ENCODE data around the gene SLC25A34.

SLC25A34 gene

DNA sequence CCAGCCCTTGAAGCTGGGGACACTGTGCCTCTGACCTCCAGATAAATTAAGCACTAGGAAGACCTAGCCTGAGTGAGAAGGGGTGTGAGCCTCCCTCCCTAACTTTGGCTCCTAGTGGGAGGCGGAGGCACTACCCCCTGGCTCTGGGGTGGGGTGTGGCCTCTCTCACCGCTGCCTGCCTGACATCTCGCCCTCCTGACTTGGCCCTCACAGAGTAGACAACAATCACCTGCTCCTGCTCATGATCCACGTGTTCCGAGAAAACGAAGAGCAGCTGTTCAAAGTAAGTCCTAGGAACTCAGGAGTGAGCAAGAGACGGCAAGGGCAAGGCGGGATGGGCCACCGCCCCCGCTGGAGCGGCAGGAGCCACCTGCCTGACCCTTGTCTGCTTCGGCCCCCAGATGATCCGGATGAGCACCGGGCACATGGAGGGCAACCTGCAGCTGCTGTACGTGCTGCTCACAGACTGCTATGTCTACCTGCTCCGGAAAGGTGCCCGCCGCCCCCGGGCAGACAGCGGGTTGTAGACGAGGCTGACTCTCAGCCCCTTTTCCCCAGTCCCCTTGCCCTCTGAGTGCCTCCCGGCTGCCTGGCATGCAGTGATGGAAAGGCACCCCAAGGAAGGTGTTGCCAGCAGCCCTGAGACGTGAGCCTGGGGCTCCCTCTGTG is 8.1 kb upstream of the SLC25A34 start:
- Histone ChIP-seq H3K9me3 (ENCODE audit: low read depth, low read length) (no peaks in the 10 kb centered on the region), H3K27ac (no peak overlapping the region), H3K9ac (ENCODE audit: insufficient read length) (no peak overlapping the region), H3K36me3 (ENCODE audit: insufficient read depth, low read length) (peaks cover 11% of the 10 kb centered on the region; the same call in 1 of the 2 replicates), H3K4me3 (no peak overlapping the region)
- TF ChIP-seq POLR2AphosphoS5 (IDR thresholded peaks at IDR 0.05; ENCODE audit: borderline replicate concordance, low read depth, low read length) (no peak), FOXP2 (optimal IDR thresholded peaks at IDR 0.05; ENCODE audit: control extremely low read depth, extremely low read length, insufficient read depth) (no peak), EZH2 (IDR thresholded peaks at IDR 0.05) (no peak)
- DNase-seq (ENCODE audit: low read depth, low spot score), result no peak

DNA sequence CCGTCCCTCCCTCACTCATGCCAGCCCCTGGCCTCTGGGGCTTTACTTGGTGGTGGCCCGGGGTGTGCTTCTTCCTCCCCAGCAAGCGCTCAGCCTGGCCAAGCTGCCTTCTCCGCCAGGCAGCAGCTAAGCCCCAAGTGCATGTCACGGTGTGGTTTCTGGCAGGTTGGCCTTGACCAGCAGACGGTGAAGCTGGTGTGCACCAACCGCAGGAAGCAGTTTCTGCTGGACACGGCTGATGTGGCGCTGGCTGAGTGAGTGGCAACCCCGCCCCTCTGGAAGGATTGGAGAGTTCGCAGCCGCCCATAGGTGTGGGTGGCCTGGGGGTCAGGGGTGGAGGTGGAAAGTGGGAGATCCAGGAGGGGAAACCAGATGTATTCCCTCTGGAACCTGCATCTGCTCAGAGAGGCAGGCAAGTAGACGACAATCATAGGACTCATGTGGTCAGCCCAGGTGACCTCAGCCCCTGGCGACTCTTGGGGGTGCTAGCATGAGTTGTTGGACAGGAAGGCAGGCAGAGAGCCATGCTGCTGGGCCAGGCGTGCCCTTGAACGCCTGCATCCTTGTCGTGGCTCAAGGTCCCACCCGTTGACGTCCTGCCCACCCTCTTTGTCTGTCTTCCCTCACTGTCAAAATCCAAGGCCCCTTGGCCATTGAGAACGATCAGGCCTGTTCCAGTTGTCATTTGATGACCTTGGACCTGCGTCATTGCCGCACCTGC is 7.0 kb upstream of the SLC25A34 start:
- no peak for DNase-seq (ENCODE audit: low read depth, low spot score)
- TF ChIP-seq EZH2 (IDR thresholded peaks at IDR 0.05) (no peak), POLR2AphosphoS5 (IDR thresholded peaks at IDR 0.05; ENCODE audit: borderline replicate concordance, low read depth, low read length) (no peak), FOXP2 (optimal IDR thresholded peaks at IDR 0.05; ENCODE audit: control extremely low read depth, extremely low read length, insufficient read depth) (no peak)
- H3K36me3 ChIP-seq (ENCODE audit: insufficient read depth, low read length), result peaks cover 11% of the 10 kb centered on the region; the same call in 1 of the 2 replicates
- no peak overlapping the region for H3K4me3 ChIP-seq
- no peaks in the 10 kb centered on the region for H3K9me3 ChIP-seq (ENCODE audit: low read depth, low read length)
- no peak overlapping the region for H3K9ac ChIP-seq (ENCODE audit: insufficient read length)
- no peak overlapping the region for H3K27ac ChIP-seq

DNA sequence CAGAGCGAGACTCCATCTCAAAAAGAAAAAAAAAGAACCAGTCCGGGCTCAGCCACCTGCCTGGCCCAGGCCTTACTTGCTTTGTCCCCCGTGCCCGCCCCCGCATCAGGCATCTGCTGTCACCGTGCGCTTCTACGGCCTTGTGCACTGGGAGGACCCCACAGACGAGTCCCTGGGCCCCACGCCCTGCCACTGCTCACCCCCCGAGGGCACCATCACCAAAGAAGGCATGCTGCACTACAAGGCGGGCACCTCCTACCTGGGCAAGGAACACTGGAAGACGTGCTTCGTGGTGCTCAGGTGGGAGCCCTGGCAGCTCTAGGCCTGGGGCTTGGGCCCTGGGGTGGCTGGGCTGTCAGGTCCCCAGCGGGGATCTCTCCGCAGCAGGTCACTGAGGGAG is 5.6 kb upstream of the SLC25A34 start:
- no peak overlapping the region for H3K27ac ChIP-seq
- DNase-seq (ENCODE audit: low read depth, low spot score), result no peak
- H3K9ac ChIP-seq (ENCODE audit: insufficient read length), result no peak overlapping the region
- no peak overlapping the region for H3K4me3 ChIP-seq
- TF ChIP-seq FOXP2 (optimal IDR thresholded peaks at IDR 0.05; ENCODE audit: control extremely low read depth, extremely low read length, insufficient read depth) (no peak), EZH2 (IDR thresholded peaks at IDR 0.05) (no peak), POLR2AphosphoS5 (IDR thresholded peaks at IDR 0.05; ENCODE audit: borderline replicate concordance, low read depth, low read length) (no peak)
- peaks cover 11% of the 10 kb centered on the region; the same call in 1 of the 2 replicates for H3K36me3 ChIP-seq (ENCODE audit: insufficient read depth, low read length)
- no peaks in the 10 kb centered on the region for H3K9me3 ChIP-seq (ENCODE audit: low read depth, low read length)

DNA sequence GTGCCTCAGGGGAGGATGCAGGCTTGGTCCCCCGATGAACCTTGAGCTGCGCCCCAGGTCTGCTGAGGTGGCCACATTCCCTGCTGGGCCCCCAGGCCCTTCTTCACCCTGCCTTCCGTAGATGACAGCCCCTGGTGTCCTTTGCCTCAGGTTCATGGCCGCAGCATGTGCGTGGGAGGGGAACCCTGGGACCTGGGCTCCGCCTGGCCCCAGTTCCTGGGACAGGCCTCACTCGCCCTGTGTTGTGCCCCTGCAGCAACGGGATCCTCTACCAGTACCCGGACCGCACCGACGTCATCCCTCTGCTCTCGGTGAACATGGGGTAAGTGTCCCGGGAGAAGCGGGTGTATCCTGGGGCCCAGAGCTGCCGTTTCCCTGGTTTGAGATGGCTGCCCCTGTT is 5.1 kb upstream of the SLC25A34 start:
- Histone ChIP-seq H3K27ac (no peak overlapping the region), H3K4me3 (no peak overlapping the region), H3K9me3 (ENCODE audit: low read depth, low read length) (no peaks in the 10 kb centered on the region), H3K9ac (ENCODE audit: insufficient read length) (no peak overlapping the region), H3K36me3 (ENCODE audit: insufficient read depth, low read length) (peaks cover 11% of the 10 kb centered on the region; the same call in 1 of the 2 replicates)
- no peak for TF ChIP-seq FOXP2 (optimal IDR thresholded peaks at IDR 0.05; ENCODE audit: control extremely low read depth, extremely low read length, insufficient read depth)
- TF ChIP-seq POLR2AphosphoS5 (IDR thresholded peaks at IDR 0.05; ENCODE audit: borderline replicate concordance, low read depth, low read length), result no peak
- no peak for DNase-seq (ENCODE audit: low read depth, low spot score)

DNA sequence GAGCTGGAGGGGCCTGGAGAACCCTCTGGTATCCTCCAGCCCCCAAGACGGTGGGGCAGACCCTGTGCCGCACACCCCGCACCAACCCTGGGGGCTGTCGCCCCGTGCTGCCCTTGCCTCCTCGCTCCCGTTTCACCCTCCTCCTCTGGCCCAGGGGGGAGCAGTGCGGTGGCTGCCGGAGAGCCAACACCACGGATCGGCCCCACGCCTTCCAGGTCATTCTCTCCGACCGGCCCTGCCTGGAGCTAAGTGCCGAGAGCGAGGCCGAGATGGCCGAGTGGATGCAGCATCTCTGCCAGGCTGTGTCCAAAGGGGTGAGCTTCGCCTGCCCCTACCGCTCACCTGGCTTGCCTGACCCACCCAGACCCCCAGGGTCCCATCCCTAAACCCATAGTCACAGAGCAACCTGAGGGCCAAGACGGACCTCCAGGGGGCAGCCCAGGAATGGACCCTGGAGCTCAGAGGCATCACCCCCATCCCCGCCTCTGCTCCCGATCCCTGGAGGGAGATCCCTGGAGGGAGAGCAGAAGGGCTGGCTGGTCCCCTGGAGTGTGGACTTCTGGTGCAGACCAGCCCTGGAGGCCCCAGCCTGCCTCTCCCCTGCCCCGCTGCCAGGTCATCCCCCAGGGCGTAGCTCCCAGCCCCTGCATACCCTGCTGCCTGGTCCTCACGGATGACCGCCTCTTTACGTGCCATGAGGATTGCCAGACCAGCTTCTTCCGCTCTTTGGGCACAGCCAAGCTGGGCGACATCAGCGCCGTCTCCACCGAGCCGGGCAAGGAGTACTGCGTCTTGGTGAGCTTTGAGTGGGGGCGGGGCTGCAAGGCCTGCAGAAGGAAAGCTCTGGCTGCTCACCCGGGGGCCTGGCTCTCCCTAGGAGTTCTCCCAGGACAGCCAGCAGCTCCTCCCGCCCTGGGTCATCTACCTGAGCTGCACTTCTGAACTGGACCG is 4.0 kb upstream of the SLC25A34 start:
- Histone ChIP-seq H3K36me3 (ENCODE audit: insufficient read depth, low read length) (peaks cover 7% of the 10 kb centered on the region; the same call in 1 of the 2 replicates), H3K4me3 (no peak overlapping the region), H3K9me3 (ENCODE audit: low read depth, low read length) (no peaks in the 10 kb centered on the region), H3K27ac (no peak overlapping the region), H3K9ac (ENCODE audit: insufficient read length) (no peak overlapping the region)
- no peak for TF ChIP-seq EZH2 (IDR thresholded peaks at IDR 0.05)
- no peak for TF ChIP-seq POLR2AphosphoS5 (IDR thresholded peaks at IDR 0.05; ENCODE audit: borderline replicate concordance, low read depth, low read length)
- no peak for TF ChIP-seq FOXP2 (optimal IDR thresholded peaks at IDR 0.05; ENCODE audit: control extremely low read depth, extremely low read length, insufficient read depth)
- DNase-seq (ENCODE audit: low read depth, low spot score), result no peak

DNA sequence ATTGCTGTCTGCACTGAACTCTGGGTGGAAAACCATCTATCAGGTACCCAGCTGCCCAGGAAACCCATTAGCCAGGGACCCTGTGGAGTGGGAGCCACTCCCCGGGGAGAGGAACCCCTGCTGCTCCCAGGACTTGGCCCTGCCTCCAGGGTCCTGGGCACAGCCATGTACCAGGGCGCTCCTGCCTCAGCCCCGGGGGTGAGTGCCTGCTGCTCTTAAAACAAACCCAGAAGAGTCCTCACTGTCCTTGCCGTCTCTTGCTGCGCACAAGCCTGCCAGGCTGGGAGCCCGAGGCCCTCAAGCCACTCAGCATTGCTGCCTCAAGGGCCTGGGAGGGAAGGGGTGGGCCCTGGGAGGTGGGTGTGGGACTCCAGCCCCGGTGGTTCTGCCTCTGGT is 3.4 kb upstream of the SLC25A34 start:
- DNase-seq (ENCODE audit: low read depth, low spot score), result no peak
- H3K27ac ChIP-seq, result no peak overlapping the region
- H3K4me3 ChIP-seq, result no peak overlapping the region
- peaks cover 6% of the 10 kb centered on the region; the same call in 1 of the 2 replicates for H3K36me3 ChIP-seq (ENCODE audit: insufficient read depth, low read length)
- TF ChIP-seq EZH2 (IDR thresholded peaks at IDR 0.05) (no peak), POLR2AphosphoS5 (IDR thresholded peaks at IDR 0.05; ENCODE audit: borderline replicate concordance, low read depth, low read length) (no peak), FOXP2 (optimal IDR thresholded peaks at IDR 0.05; ENCODE audit: control extremely low read depth, extremely low read length, insufficient read depth) (no peak)
- no peak overlapping the region for H3K9ac ChIP-seq (ENCODE audit: insufficient read length)
- no peaks in the 10 kb centered on the region for H3K9me3 ChIP-seq (ENCODE audit: low read depth, low read length)

DNA sequence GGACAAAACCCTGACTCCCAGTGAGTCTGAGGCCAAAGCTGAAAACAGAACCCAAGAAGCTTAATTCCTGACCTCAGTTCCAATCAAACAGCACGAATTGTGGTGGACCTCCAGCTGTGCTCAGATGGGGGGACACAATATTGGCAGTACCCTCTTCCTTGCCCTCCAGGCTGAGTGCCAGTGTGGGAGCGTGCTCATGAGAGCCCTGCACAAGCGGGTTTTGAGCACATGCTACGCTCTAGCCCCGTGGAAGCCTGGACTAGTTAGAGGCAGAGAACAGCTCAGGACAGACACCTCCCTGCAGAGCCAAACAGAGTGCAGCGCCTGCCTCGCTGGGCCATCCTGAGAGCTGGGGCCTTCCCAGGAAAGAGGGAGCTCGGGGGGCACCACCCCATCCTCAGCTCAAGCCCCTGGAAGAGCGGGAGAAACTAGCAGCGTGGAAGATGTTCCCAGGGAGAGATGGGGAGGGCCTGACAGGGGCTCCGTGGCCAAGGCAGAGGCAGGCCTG is 2.8 kb upstream of the SLC25A34 start:
- TF ChIP-seq POLR2AphosphoS5 (IDR thresholded peaks at IDR 0.05; ENCODE audit: borderline replicate concordance, low read depth, low read length) (no peak), EZH2 (IDR thresholded peaks at IDR 0.05) (no peak), FOXP2 (optimal IDR thresholded peaks at IDR 0.05; ENCODE audit: control extremely low read depth, extremely low read length, insufficient read depth) (no peak)
- H3K36me3 ChIP-seq (ENCODE audit: insufficient read depth, low read length), result peaks cover 3% of the 10 kb centered on the region; the same call in 1 of the 2 replicates
- H3K27ac ChIP-seq, result no peak overlapping the region

More for the DNA sequence above, 2.8 kb upstream of the SLC25A34 start:
- Histone ChIP-seq H3K4me3 (no peak overlapping the region), H3K9ac (ENCODE audit: insufficient read length) (no peak overlapping the region), H3K9me3 (ENCODE audit: low read depth, low read length) (no peaks in the 10 kb centered on the region)
- no peak for DNase-seq (ENCODE audit: low read depth, low spot score)

Measured in SK-N-MC (cell line).